HTERT RPE-1 (cell line): Measurements from ENCODE around the gene TM7SF3.
"Not testable (repeated sequence)": the region's sequence is repeated elsewhere in the genome, so short reads cannot be mapped to it uniquely, and the experiment has no call there.

Experiments
- in situ Hi-C: fragments of 300-500 bp; cut with MboI; formaldehyde crosslinking; loops from 4 replicates; pipeline ENCODE4 v1.14.3; 2020; ENCODE audit warnings: low sequenced_read_pairs

TM7SF3 gene

GRCh38 chr12:27014085-27014858, at the start of gene TM7SF3:
Gene TM7SF3 (minus strand): TSS chr12:27014384. CDS start chr12:27014168, 216 bp downstream.
- in situ Hi-C loops: no loop called here

GRCh38 chr12:27063250-27063851, 49.2 kb upstream of the TM7SF3 start:
- in situ Hi-C loops: no loop called here

GRCh38 chr12:27061317-27061716, 47.1 kb upstream of the TM7SF3 start:
- in situ Hi-C loops: no loop called here

GRCh38 chr12:27060740-27061139, 46.6 kb upstream of the TM7SF3 start:
- in situ Hi-C loops: no loop called here

GRCh38 chr12:27057543-27057942, 43.4 kb upstream of the TM7SF3 start:
- in situ Hi-C loops: no loop called here

GRCh38 chr12:27055966-27056365, 41.8 kb upstream of the TM7SF3 start:
- in situ Hi-C loops: no loop called here

GRCh38 chr12:27052742-27053141, 38.6 kb upstream of the TM7SF3 start:
- in situ Hi-C loops: no loop called here

- in situ Hi-C loops: no loop called here
Measured at GRCh38 chr12:27052176-27052575, 38.0 kb upstream of the TM7SF3 start.

- in situ Hi-C loops: no loop called here
Measured at GRCh38 chr12:27048822-27049752, 34.9 kb upstream of the TM7SF3 start.

- in situ Hi-C loops: not testable (repeated sequence)
Measured at GRCh38 chr12:27042018-27042417, 27.8 kb upstream of the TM7SF3 start.

- in situ Hi-C loops: not testable (repeated sequence)
Measured at GRCh38 chr12:27040637-27041036, 26.5 kb upstream of the TM7SF3 start.

GRCh38 chr12:27034607-27035293, 20.6 kb upstream of the TM7SF3 start:
- in situ Hi-C loops: no loop called here

- in situ Hi-C loops: no loop called here
Measured at GRCh38 chr12:27032679-27033078, 18.5 kb upstream of the TM7SF3 start.

GRCh38 chr12:27031531-27031930, 17.3 kb upstream of the TM7SF3 start:
- in situ Hi-C loops: no loop called here

GRCh38 chr12:27026257-27026656, 12.1 kb upstream of the TM7SF3 start:
- in situ Hi-C loops: no loop called here

- in situ Hi-C loops: no loop called here
Measured at GRCh38 chr12:27025116-27025515, 10.9 kb upstream of the TM7SF3 start.

- in situ Hi-C loops: no loop called here
Measured at GRCh38 chr12:27024291-27024690, 10.1 kb upstream of the TM7SF3 start.

GRCh38 chr12:27020761-27021160, 6.6 kb upstream of the TM7SF3 start:
- in situ Hi-C loops: no loop called here

- in situ Hi-C loops: no loop called here
Measured at GRCh38 chr12:27018037-27018436, 3.9 kb upstream of the TM7SF3 start.

GRCh38 chr12:27017163-27017823, 3.1 kb upstream of the TM7SF3 start:
- in situ Hi-C loops: not testable (repeated sequence)
